NCI-H2171 (cell line): ENCODE data around the gene OR10Z1.

Experiments used
- DNase-seq: peaks from one replicate; lab custom pipeline; 2025; lab: John Stamatoyannopoulos, UW

OR10Z1 gene, protein sequence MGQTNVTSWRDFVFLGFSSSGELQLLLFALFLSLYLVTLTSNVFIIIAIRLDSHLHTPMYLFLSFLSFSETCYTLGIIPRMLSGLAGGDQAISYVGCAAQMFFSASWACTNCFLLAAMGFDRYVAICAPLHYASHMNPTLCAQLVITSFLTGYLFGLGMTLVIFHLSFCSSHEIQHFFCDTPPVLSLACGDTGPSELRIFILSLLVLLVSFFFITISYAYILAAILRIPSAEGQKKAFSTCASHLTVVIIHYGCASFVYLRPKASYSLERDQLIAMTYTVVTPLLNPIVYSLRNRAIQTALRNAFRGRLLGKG

DNA sequence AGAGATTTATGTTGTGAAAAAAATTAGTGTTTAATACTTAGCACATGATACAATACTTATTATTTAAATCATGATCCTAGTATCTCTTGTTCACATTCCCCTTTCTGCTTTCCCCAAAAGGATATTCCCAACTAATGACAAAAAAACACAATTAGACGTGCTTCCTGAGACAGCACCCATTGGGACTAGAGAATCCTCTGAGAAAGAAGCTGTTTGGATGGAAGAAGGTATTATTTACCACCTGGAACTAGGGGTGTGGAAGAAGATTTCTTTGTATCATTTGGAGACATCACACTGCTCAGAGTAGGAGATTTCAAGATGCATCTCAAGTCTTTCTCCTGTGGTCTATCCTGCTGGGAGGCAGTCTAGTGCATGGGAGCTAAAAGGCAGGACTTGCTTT, at the start of gene OR10Z1:
Gene OR10Z1, plus strand, starts transcription at position 301 of the 400 bp plus-strand sequence. CDS start 1,171 bp downstream, outside the sequence.
- no peak for DNase-seq

DNA sequence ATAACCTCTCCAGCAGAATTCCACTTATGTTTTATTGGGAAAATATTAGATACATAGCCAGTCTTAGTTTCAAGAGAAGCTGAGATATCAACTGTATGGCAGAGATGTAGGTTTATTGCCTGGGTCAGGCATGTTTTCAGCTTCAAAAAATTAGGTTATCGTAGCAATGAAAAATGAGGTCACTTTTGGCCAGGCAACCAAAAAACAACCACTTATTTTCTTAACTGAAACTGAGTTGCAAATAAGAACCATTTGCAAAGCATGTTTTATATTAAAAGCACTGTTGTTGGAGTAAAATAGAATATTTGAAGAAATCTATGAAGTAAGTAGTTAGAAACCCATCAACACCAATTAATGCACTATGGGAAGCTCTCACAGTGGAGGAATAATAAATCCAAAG, 45.4 kb upstream of the OR10Z1 start:
- DNase-seq = no peak

GRCh38 chr1:158563853-158564252, 41.2 kb upstream of the OR10Z1 start:
- no peak for DNase-seq

- no peak for DNase-seq
Measured at GRCh38 chr1:158564608-158565007, 40.5 kb upstream of the OR10Z1 start.

DNA sequence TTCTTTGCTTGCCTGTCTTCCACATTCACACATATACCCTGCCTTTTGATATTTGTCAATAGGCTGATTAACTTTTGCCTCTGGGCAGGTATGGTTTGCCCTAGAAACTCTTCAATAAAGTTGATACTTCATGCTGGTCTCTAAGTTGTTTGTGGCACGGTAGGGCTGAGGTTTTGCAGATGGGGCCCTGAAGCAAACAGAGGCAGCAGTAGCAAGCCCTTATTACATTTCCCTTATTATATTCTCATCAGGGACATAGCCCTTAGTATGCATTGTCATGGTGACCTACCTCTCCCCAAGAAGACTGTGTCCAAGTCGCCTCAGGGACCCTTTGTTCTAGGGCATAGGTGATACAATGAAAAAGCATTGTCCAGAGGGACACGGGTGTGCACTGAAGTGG, 34.6 kb upstream of the OR10Z1 start, which contains the start of gene OR6P1:
Gene OR6P1, minus strand, starts transcription at position 101 of the 400 bp plus-strand sequence. CDS start 6,976 bp downstream, outside the sequence.
- DNase-seq = no peak

DNA sequence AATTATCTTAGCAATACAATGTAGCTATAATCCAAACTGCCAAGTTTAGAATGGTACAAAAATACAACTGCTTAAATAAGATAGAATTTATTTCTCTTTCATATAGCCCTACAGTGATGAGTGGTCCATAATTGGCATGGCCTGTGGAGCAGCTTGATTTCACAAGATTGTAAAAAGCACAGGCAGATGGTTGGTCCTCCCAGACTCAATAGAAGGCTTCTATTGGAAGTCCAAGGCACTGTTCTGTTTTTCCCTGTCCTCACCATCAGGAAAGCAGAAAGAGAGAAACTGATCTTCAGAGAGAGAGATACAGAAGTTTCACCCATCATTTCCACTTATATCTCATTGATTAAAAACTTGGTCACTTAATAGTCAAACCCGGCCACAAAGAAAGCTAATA, 32.8 kb upstream of the OR10Z1 start:
- DNase-seq = no peak

DNA sequence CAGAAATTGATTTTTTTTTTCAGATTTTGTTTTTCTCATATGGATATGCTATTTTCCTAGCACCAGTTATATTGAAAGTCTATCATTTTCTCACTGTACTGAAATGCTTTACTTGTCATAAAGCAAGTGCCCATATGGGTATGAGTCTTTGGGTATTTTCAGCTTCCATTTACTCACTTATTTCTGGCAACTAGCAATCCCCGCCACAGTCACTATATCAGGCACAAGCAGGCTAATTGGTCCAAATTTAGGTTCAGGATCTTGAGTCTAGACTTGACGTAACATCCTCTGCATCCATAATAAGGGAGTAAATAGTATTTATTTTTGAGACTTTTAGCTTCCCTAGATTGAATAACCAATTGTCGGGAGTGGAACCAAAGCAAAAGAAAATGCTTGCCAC, 27.5 kb upstream of the OR10Z1 start:
- DNase-seq = no peak

GRCh38 chr1:158579733-158580132, 25.3 kb upstream of the OR10Z1 start, which contains the start of gene OR10X1:
OR10X1 (minus strand) TSS chr1:158579899; CDS start chr1:158579899, 0 bp downstream.
- no peak for DNase-seq

- no peak for DNase-seq
Measured at GRCh38 chr1:158583962-158584361, 21.1 kb upstream of the OR10Z1 start.

GRCh38 chr1:158586942-158587341, 18.1 kb upstream of the OR10Z1 start:
- no peak for DNase-seq

DNA sequence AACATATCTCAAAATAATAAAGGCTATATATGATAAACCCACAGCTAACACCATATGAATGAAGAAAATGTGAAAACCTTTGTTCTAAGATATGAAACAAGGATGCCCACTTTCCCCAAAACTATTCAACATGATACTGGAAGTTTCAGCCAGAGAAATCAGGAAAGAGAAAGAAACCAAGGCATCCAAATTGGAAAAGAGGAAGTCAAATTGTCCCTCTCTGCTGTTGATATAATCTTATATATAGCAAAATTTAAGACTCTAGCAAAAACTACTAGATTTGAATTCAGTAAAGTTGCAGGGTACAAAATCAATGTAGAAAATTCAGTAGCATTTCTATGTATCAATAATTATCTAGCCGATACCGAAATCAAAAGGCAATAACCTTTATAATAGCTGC, 4.3 kb upstream of the OR10Z1 start:
- no peak for DNase-seq

- DNase-seq = no peak
Measured at GRCh38 chr1:158607296-158607695, 2.2 kb downstream of the OR10Z1 start.

DNA sequence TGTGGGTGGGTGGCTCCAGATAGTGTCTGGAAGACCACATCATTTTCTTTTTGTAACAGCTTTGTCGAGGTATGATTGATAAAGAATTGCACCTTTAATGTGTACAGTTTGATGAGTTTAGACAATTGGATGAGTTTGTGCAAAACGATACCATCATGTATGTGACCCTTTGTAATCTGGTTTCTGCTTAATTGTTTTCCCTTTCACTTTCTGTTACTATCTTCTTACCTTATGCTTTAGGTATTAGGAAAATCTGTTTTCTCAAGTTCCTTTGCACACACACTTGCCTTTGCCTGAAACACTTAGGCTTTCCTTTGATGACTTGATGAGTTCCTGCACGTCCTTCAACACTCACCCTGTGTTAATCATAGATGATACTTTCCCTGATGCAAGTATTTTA, 6.8 kb downstream of the OR10Z1 start:
- DNase-seq = no peak

DNA sequence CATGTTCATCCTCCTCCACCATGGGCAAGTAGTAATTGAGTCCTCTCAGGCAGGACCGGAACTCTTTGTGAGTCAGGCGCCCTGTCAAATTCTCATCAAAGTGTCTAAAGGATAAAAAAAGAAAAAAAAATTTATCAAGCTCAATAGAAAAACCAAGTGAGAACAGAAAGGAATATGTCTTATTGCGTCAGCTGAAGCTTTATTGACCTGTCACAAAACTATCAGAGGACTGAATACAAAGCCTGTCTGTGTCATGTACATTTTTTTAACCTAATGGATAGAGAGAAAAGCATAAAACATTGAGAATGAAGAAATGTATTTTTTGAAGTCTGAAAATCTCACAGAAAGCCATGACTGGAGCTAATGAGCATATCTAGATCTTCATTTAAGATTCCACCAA, 8.7 kb downstream of the OR10Z1 start:
- DNase-seq = no peak

GRCh38 chr1:158638146-158638545, 33.1 kb downstream of the OR10Z1 start:
- DNase-seq = no peak

- DNase-seq = no peak
Measured at GRCh38 chr1:158638904-158639303, 33.8 kb downstream of the OR10Z1 start.

GRCh38 chr1:158644449-158644848, 39.4 kb downstream of the OR10Z1 start:
- DNase-seq = no peak

DNA sequence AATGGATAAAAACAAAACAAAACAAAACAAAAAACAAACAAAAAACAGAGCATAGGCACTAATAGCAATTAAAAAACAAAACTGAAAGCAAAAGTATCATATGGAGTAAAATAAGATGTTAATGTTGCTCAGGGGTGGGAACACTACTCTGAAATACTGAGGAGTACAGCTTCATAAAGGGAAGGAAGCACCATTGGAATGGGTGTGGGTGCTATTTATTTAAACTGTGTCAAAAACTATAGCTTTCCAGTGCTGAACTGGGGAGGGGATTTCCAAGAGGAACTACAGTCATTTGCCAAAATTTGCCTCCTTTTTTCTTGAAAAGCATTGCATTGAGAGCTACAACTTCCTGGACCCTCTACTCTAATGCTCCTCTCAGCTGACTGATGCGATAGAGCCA, 41.4 kb downstream of the OR10Z1 start:
- no peak for DNase-seq

DNA sequence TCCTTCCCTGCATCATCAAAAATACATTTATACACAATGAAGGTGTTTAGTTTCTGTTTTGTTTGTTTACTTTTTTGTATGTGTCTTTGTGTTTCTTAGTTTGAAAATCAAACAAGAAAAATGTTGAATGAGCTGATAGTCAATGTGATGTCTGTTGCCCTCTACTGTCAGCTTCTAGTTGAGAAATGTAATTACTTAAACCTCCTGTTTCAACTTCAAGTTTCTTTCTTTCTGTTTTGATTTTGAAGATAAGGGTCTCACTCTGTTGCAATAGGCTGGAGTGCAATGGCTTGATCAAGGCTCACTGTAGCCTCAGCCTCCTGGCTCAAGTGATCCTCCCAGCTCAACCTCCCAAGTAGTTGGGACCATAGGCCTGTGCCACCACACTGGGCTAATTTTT, 44.0 kb downstream of the OR10Z1 start:
- no peak for DNase-seq

GRCh38 chr1:158652721-158653334, 47.8 kb downstream of the OR10Z1 start:
- DNase-seq = no peak

- no peak for DNase-seq
Measured at GRCh38 chr1:158654086-158654485, 49.0 kb downstream of the OR10Z1 start.

DNA sequence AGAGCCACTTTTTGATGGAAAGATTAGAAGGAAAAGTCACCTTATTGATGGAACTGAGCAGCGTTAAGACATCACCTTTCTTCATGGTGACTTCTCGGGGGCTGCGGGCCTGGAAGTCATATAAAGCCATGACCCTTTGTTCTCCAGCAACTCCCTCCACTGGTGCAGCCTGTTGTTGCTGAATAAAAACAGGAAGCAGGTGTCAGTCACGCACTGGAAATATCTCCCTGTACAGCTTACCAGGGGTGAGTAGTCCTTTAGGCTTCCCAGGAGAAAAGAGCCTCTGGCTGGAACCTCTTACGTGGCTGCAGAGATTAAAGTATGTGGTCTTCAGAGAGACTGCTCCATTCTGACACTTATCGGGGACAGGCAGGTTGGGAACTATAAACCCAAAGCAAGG, 49.5 kb downstream of the OR10Z1 start:
- no peak for DNase-seq
